ENCODE data around the gene MGAT4A. TPM values are rescaled to one million over a fixed set of nuclear protein-coding genes. Genes with fewer than 3 reads are reported as not detected.

MGAT4A gene
- total RNA-seq, result 100 to 1,000 TPM in 2 of 3 donors, 10 to 100 TPM in 1; 73.8 to 158 (median 138) TPM
- long read RNA-seq, donor 1, full-length matches to known transcripts, result 9 of 22 reads
- long read RNA-seq, donor 1, partial matches to known transcripts, result 1 of 22 reads
- long read RNA-seq, donor 1, other reads (novel, unspliced or antisense), result 12 of 22 reads
- long read RNA-seq, donor 2, full-length matches to known transcripts, result 15 of 29 reads
- long read RNA-seq, donor 2, partial matches to known transcripts, result 9 of 29 reads
- long read RNA-seq, donor 2, other reads (novel, unspliced or antisense), result 5 of 29 reads

- Histone ChIP-seq H3K9me3 (no peaks in the 10 kb centered on the region), H3K4me1 (ENCODE audit: low read depth) (peaks cover 39% of the 10 kb centered on the region), H3K4me3 (peak within 1 kb of the TSS; percentile 79), H3K36me3 (ENCODE audit: low read depth) (no peaks in the 10 kb centered on the region)
- intact Hi-C loops (cut with DNase I, micrococcal nuclease), result no loop called here
- ATAC-seq (peak; percentile 83), DNase-seq (peak; percentile 83 to 91 (median 86))
- TF ChIP-seq, protein P1, sequence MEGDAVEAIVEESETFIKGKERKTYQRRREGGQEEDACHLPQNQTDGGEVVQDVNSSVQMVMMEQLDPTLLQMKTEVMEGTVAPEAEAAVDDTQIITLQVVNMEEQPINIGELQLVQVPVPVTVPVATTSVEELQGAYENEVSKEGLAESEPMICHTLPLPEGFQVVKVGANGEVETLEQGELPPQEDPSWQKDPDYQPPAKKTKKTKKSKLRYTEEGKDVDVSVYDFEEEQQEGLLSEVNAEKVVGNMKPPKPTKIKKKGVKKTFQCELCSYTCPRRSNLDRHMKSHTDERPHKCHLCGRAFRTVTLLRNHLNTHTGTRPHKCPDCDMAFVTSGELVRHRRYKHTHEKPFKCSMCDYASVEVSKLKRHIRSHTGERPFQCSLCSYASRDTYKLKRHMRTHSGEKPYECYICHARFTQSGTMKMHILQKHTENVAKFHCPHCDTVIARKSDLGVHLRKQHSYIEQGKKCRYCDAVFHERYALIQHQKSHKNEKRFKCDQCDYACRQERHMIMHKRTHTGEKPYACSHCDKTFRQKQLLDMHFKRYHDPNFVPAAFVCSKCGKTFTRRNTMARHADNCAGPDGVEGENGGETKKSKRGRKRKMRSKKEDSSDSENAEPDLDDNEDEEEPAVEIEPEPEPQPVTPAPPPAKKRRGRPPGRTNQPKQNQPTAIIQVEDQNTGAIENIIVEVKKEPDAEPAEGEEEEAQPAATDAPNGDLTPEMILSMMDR (IDR thresholded peaks at IDR 0.05), result no peak
Measured at GRCh38 chr2:98731041-98731893, at the start of gene MGAT4A. MGAT4A (minus strand) TSS chr2:98731132; CDS start chr2:98726332, 4,800 bp downstream.

- peaks cover 14% of the 10 kb centered on the region for H3K9me3 ChIP-seq
- TF ChIP-seq, protein P1 (IDR thresholded peaks at IDR 0.05), result no peak
- no peak overlapping the region for H3K4me3 ChIP-seq
- no peaks in the 10 kb centered on the region for H3K36me3 ChIP-seq (ENCODE audit: low read depth)
- intact Hi-C loops (cut with DNase I, micrococcal nuclease), result no loop called here
- H3K4me1 ChIP-seq (ENCODE audit: low read depth), result no peaks in the 10 kb centered on the region
- DNase-seq (no peak), ATAC-seq (no peak)
Measured at GRCh38 chr2:98778741-98779483, 48.0 kb upstream of the MGAT4A start.

DNA sequence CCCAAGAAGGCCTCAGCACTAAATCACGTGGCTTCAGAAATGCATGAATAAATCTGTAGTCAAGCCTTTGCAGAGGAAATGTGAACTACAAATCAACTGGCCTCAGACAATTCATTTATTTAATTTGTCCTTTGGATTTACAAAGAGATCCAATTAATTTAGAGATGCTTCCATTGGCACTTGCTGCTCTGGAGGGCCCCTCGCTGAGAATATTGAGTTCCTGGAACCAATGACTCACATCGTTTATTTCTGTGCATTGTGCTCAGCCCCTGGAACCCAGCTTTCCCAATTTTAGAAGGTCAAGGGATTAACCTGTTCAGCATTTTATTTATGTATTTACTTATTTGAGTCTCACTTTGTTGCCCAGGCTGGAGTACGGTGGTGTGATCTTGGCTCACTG is 47.2 kb upstream of the MGAT4A start:
- intact Hi-C loops (cut with DNase I, micrococcal nuclease), result no loop called here
- ATAC-seq, result no peak

DNA sequence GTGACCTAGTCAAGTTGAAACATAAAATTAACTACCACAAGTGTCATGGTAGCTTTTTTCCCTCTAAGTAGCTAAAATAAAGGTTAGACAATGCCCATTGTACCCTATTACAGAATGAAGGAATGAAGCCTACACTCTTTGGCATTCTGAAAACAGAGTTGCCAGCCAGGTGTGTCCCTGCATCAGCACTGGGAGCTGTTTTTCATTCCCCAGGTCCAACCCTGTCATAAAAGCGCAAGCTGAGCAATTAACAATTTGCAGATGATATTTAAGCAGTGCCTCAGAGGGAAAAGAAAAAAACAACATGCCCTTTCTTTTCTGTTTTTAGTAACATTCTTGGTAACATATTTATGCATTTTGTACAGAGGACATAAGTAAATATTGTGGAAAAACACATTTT is 46.8 kb upstream of the MGAT4A start:
- TF ChIP-seq, protein P1 (IDR thresholded peaks at IDR 0.05), result no peak
- DNase-seq (no peak), ATAC-seq (peak; percentile 70)
- no peaks in the 10 kb centered on the region for H3K36me3 ChIP-seq (ENCODE audit: low read depth)
- H3K4me3 ChIP-seq, result no peak overlapping the region
- H3K9me3 ChIP-seq, result peaks cover 13% of the 10 kb centered on the region
- intact Hi-C loops (cut with DNase I, micrococcal nuclease), result no loop called here
- no peaks in the 10 kb centered on the region for H3K4me1 ChIP-seq (ENCODE audit: low read depth)

More for the DNA sequence above, 47.2 kb upstream of the MGAT4A start:
- TF ChIP-seq, protein P1 (IDR thresholded peaks at IDR 0.05), result no peak
- no peak for DNase-seq
- peaks cover 14% of the 10 kb centered on the region for H3K9me3 ChIP-seq
- H3K4me3 ChIP-seq, result no peak overlapping the region
- H3K36me3 ChIP-seq (ENCODE audit: low read depth), result no peaks in the 10 kb centered on the region
- H3K4me1 ChIP-seq (ENCODE audit: low read depth), result no peaks in the 10 kb centered on the region

DNA sequence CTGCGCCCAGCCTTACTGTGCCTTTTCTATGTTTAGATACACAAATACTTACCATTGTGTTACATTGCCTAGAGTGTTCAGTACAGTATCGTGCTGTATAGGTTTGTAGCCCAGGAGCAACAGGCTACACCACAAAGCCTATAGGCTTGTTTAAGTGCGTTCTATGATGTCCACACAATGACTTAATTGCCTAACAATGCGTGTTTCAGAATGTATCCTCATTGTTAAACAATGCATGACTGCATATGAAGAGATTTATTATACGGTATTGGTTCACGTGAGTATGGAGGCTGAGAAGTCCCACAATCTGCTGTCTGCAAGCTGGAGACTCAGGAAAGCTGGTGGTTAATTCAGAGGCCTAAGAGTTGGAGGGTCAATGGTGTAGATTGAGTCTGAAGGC is 46.1 kb upstream of the MGAT4A start:
- Histone ChIP-seq H3K9me3 (peaks cover 6% of the 10 kb centered on the region), H3K4me3 (no peak overlapping the region), H3K36me3 (ENCODE audit: low read depth) (no peaks in the 10 kb centered on the region), H3K4me1 (ENCODE audit: low read depth) (no peaks in the 10 kb centered on the region)
- ATAC-seq (no peak), DNase-seq (no peak)
- TF ChIP-seq, protein P1 (IDR thresholded peaks at IDR 0.05), result no peak
- intact Hi-C loops (cut with DNase I, micrococcal nuclease), result no loop called here
